Activated CD4-positive, alpha-beta memory T cell treated with anti-CD3 and anti-CD28 coated beads, Interleukin-2, amount 10 ng/mL, durations not matched to agents 7 days and 5 days (primary cell): ENCODE data around the gene PRIM2. TPM values are rescaled to one million over a fixed set of nuclear protein-coding genes. Genes with fewer than 3 reads are reported as not detected.
"Not testable (repeated sequence)": the region's sequence is repeated elsewhere in the genome, so short reads cannot be mapped to it uniquely, and the experiment has no call there.

Experiments used
- CTCF ChIA-PET: fragments of 350-600 bp; sonication (Branson Sonifier 250); formaldehyde crosslinking; loops from one replicate; lab custom pipeline; 2021; ENCODE audit warnings: antibody characterized with exemption, inconsistent platforms; lab: Charles Lee
- POLR2A ChIA-PET: fragments of 350-600 bp; sonication (Branson Sonifier 250); formaldehyde crosslinking; loops from one replicate; lab custom pipeline; 2021; ENCODE audit warnings: antibody characterized with exemption; lab: Charles Lee
- DNase-seq: peaks from one replicate; pipeline ENCODE4 v3.0.0-alpha.2; 2020
- H3K27ac Mint-ChIP-seq: one replicate; pipeline ENCODE4 v1.8.0; 2021; ENCODE audit warnings: mild to moderate bottlenecking, mixed read lengths
- H3K27me3 Mint-ChIP-seq: one replicate; pipeline ENCODE4 v1.8.0; 2021; ENCODE audit warnings: mixed read lengths
- H3K36me3 Mint-ChIP-seq: one replicate; pipeline ENCODE4 v1.8.0; 2021; ENCODE audit warnings: low read depth, mixed read lengths
- H3K4me1 Mint-ChIP-seq: one replicate; pipeline ENCODE4 v1.8.0; 2021; ENCODE audit warnings: mixed read lengths
- H3K4me3 Mint-ChIP-seq: one replicate; pipeline ENCODE4 v1.8.0; 2021; ENCODE audit warnings: mild to moderate bottlenecking, mixed read lengths
- H3K9me3 Mint-ChIP-seq: one replicate; pipeline ENCODE4 v1.8.0; 2021; ENCODE audit warnings: mixed read lengths
- total RNA-seq, 2 experiments: library from RNA; stranded (reverse); gene quantifications; one replicate each; pipeline ENCODE4 v1.2.3, GENCODE V29; 2021

The PRIM2 gene
- total RNA-seq, 2 experiments from 2014 or later, result 32.3 to 34.0 TPM

DNA sequence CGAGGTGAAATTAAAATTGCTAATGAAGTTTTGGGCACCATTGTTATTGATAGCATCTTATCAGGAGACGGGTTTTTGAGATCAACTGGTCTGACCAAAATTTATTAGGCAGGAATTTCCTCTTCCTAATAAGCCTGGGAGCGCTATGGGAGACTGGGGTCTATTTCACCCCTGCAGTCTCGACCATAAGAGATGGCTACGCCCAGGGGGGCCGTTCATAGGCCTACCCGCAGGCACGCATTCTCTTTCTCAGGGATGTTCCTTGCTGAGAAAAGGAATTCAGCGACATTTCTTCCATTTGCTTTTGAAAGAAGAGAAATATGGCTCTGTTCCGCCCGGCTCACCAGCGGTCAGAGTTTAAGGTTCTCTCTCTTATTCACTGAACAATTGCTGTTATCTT lies 201.8 kb downstream of the PRIM2 start:
- H3K9me3 Mint-ChIP-seq, DNase-seq, H3K4me1 Mint-ChIP-seq, POLR2A ChIA-PET, H3K36me3 Mint-ChIP-seq, H3K4me3 Mint-ChIP-seq, H3K27me3 Mint-ChIP-seq, CTCF ChIA-PET, H3K27ac Mint-ChIP-seq: not testable (repeated sequence)

DNA sequence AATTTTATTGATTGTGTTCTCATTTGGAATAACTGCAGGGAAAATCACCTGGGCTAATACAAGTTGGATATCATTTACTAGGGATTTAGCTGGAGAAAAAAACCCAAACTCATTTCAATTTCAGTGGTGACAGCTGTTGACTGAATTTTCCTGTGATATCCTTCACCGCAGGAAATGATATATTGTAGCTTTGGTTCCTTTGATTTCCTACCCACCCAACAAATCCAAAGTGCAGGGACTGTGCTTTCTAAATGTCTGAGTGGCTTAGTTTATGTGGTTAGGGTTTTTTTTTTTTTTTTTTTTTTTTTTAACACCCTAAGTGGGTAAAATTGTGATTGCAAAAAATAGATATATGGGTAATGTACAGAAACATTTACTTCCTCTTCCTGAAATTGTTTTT lies 203.7 kb downstream of the PRIM2 start:
- H3K27me3 Mint-ChIP-seq, H3K27ac Mint-ChIP-seq, CTCF ChIA-PET, H3K4me1 Mint-ChIP-seq, DNase-seq, H3K4me3 Mint-ChIP-seq, H3K36me3 Mint-ChIP-seq, POLR2A ChIA-PET, H3K9me3 Mint-ChIP-seq: not testable (repeated sequence)

DNA sequence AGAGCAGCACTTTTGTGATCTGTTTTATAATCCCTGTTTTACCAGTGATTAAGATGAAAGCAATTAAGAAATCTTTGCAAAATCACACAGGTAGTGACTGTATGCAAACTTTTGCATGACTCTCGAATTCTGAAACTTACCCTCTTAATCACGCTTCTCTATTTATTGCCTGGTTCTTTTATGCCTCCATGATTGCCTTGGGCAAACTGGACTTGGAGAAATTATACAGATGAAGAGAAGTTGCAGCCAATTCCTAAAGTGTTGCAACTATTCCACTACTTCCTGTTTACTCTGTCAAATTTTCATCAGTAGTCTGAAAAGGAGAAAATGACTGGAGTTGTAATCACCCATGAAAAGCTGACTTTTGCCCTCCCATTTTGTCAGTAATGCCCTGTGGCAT lies 205.8 kb downstream of the PRIM2 start:
- H3K9me3 Mint-ChIP-seq, H3K36me3 Mint-ChIP-seq, H3K4me1 Mint-ChIP-seq, CTCF ChIA-PET, H3K27ac Mint-ChIP-seq, H3K4me3 Mint-ChIP-seq, DNase-seq, POLR2A ChIA-PET, H3K27me3 Mint-ChIP-seq: not testable (repeated sequence)

DNA sequence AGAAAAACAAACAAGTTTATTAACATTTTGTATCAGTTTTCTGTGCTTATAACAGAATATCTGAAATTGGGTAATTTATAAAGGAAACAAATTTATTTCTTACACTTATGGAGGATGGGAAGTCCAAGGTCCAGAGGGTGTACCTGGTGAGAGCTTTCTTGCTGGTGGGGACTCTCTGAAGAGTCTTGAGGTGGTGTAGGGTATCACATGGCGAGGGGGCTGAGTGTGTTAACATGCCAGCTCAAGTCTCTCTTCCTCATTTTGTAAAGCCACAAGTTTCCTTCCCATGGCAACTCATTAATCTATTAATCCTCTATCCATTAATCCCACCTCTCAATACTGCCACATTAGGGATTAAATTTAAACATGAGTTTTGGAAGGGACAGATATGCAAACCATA lies 212.3 kb downstream of the PRIM2 start:
- H3K27ac Mint-ChIP-seq, CTCF ChIA-PET, POLR2A ChIA-PET, H3K4me1 Mint-ChIP-seq, H3K9me3 Mint-ChIP-seq, H3K27me3 Mint-ChIP-seq, H3K36me3 Mint-ChIP-seq, H3K4me3 Mint-ChIP-seq, DNase-seq: not testable (repeated sequence)

DNA sequence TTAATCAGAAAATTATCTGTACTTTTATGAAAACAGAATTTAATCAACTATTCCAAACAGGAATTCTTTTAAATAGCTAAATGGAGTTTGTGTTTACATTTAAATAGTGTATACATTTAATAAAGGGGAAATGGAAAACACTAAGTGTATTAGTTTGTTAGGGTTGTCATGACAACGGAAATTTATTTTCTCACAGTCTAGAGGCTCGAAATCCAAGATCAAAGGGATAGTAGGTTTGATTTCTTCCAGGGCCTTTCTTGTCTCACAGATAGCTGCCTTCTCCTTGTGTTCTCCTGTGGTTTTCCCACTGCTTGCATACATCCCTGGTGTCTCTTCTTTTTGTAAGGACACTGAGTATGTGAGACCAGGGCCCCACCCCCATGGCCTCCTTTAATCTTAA lies 215.2 kb downstream of the PRIM2 start:
- CTCF ChIA-PET, H3K27ac Mint-ChIP-seq, H3K36me3 Mint-ChIP-seq, POLR2A ChIA-PET, H3K27me3 Mint-ChIP-seq, H3K4me3 Mint-ChIP-seq, DNase-seq, H3K4me1 Mint-ChIP-seq, H3K9me3 Mint-ChIP-seq: not testable (repeated sequence)

DNA sequence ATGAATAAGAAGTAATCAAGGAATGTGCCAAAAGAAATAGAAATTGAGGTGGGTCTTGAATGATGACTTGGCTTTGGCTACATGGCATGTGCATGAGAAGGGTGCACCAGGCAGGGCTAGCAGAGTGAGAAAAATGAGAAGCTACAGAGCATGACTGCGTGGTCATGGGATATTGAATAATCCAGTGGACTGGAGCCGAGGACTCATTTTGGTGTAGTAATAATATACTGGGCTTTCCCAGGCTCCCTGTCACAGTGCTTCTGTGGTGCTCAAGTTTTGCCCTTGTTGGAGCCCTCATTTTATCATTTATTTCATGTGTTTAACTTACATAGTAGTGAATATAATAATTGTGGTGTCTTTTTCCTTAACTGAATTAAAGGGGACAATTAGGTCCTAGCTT lies 217.7 kb downstream of the PRIM2 start:
- H3K27ac Mint-ChIP-seq, DNase-seq, CTCF ChIA-PET, H3K9me3 Mint-ChIP-seq, H3K4me1 Mint-ChIP-seq, H3K4me3 Mint-ChIP-seq, H3K27me3 Mint-ChIP-seq, POLR2A ChIA-PET, H3K36me3 Mint-ChIP-seq: not testable (repeated sequence)

DNA sequence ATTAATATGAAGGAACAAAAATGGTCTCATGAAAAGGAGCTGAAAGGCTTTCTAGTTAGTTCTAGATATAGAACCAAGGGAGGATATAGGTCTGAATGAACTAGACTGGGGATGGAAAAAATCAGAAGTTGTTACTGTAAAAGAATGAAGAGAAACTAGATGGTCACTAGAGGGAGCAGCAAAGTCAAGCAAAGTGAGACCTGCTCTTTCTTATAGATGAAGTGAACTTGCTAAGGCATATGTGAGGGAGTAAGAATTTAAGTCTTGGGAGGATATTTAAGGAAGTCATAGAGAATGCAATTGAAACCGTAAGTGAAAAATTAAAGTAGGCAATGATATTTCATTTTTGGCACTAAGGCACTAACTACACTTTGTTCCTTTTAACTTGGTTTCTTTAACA lies 218.6 kb downstream of the PRIM2 start:
- DNase-seq, H3K9me3 Mint-ChIP-seq, H3K4me1 Mint-ChIP-seq, H3K36me3 Mint-ChIP-seq, H3K4me3 Mint-ChIP-seq, CTCF ChIA-PET, POLR2A ChIA-PET, H3K27ac Mint-ChIP-seq, H3K27me3 Mint-ChIP-seq: not testable (repeated sequence)

DNA sequence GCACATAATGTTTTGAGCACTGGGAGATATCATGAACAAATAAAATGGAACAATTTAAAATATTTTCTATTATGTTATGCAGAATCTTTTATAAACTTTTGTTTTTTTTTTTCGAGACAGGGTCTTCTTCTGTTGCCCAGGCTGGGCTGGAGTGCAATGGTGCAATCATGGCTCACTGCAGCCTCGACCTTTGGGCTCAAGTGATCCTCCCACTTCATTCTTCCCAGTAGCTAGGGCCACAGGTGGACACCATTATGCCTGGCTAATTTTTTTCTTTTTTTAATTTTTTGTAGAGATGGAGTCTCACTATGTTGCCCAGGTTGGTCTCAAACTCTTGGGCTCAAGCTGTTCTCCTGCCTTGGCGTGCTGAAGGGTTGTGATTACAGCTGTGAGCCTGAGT lies 220.5 kb downstream of the PRIM2 start:
- H3K4me1 Mint-ChIP-seq, H3K27ac Mint-ChIP-seq: not testable (repeated sequence)

DNA sequence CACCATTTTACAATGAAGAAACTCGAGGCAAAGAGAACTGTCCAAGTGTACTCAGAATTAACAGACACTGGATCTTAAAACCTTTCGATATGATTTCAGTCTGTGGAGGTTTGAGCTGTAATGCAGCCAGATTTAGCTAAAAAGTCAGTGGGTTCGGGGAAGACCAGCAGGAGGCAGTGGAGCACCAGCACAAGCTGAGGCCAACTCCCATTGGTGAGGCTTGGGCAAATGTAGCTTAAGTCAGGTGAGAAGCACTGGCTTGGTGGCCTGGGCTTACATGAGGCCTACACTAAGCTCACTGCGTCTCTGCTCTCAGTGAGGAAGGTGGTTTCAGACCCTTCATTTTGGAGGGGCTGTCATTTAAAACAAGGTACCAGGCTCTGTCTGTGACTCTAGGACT lies 234.5 kb downstream of the PRIM2 start:
- POLR2A ChIA-PET, H3K27me3 Mint-ChIP-seq, CTCF ChIA-PET, H3K36me3 Mint-ChIP-seq, H3K4me1 Mint-ChIP-seq, H3K4me3 Mint-ChIP-seq, H3K9me3 Mint-ChIP-seq, DNase-seq, H3K27ac Mint-ChIP-seq: not testable (repeated sequence)

More for the DNA sequence above, 220.5 kb downstream of the PRIM2 start:
- H3K9me3 Mint-ChIP-seq, H3K4me3 Mint-ChIP-seq, DNase-seq, H3K27me3 Mint-ChIP-seq, POLR2A ChIA-PET, CTCF ChIA-PET, H3K36me3 Mint-ChIP-seq: not testable (repeated sequence)

DNA sequence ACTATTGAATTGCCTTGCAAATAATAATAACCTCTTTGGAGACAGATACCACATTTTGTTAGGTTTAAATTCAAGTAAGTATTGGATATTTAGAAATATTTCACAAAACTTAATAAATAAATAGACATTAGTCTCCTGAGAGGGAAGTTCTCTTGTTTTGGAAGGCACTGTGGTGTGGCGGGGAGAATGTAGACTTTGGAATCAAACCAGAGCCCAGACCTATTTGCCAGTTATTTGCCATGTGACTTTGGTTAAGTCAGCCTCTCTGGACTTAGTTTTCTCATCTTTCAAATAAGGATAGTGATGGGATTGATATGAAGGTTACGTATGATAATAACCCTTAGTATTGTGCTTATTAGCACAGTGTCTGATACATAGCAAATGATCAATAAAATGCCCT lies 240.4 kb downstream of the PRIM2 start:
- DNase-seq, POLR2A ChIA-PET, H3K9me3 Mint-ChIP-seq, H3K27ac Mint-ChIP-seq, H3K27me3 Mint-ChIP-seq, CTCF ChIA-PET, H3K36me3 Mint-ChIP-seq, H3K4me1 Mint-ChIP-seq, H3K4me3 Mint-ChIP-seq: not testable (repeated sequence)

DNA sequence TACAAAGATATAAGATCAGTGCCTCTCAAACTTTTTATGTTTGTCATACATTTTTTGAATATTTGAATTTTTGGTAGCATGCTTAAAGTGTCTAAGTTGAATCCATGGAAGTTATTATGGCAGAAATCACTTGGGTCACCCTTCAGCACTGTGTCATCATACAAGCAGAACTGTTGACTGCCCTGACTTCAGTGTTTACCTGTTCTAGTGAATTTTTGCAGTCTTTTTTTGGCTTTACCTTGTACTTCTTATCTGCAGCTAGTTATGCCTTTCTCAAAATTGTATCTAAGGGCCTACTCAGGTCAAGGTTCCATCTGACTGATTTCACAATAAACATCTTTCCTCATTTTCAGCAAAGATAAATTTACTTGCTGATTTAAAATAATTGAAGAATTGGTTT lies 241.7 kb downstream of the PRIM2 start:
- DNase-seq, H3K4me3 Mint-ChIP-seq, H3K27ac Mint-ChIP-seq, CTCF ChIA-PET, H3K9me3 Mint-ChIP-seq, H3K36me3 Mint-ChIP-seq, H3K27me3 Mint-ChIP-seq, H3K4me1 Mint-ChIP-seq, POLR2A ChIA-PET: not testable (repeated sequence)

DNA sequence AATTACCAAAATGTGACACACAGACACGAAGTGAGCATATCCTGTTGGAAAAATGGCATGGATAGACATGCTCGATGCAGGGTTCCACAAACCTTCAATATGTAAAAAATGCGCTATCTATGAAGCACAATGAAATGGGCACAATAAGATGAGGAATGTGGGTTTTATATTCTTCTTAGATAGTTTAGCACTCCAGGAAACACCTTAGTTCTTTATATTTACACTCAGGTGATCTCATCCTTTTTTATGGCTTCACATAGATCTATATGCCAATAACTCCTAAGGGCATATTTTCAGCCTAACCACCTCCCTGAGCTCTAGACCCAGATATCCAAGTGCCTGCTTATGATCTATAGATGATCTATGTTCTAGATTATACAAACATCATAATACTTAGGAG lies 244.8 kb downstream of the PRIM2 start:
- DNase-seq, H3K27ac Mint-ChIP-seq, CTCF ChIA-PET: not testable (repeated sequence)

DNA sequence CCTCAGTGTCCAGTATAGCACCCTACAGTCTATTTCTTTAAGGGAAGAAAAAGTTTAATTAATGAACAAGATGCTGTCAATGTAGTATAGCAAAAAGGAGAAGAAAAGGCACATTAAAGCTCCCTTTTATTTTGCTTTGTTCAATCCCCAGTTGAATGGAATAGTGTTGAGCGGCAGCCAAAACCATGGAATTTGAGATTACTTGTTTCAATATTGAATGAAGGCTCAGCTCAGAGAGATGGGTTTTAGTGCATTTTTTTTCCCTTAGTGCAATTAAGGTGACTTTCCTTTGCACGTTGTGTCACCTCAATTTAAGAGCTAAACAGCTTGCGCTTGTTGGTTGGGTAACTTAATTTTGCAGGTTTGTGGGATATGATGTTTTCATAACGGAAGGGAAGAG lies 254.7 kb downstream of the PRIM2 start:
- H3K36me3 Mint-ChIP-seq, DNase-seq, CTCF ChIA-PET, POLR2A ChIA-PET, H3K9me3 Mint-ChIP-seq, H3K27ac Mint-ChIP-seq, H3K4me1 Mint-ChIP-seq, H3K27me3 Mint-ChIP-seq, H3K4me3 Mint-ChIP-seq: not testable (repeated sequence)

More for the DNA sequence above, 244.8 kb downstream of the PRIM2 start:
- H3K9me3 Mint-ChIP-seq, POLR2A ChIA-PET, H3K4me1 Mint-ChIP-seq, H3K4me3 Mint-ChIP-seq, H3K36me3 Mint-ChIP-seq, H3K27me3 Mint-ChIP-seq: not testable (repeated sequence)

DNA sequence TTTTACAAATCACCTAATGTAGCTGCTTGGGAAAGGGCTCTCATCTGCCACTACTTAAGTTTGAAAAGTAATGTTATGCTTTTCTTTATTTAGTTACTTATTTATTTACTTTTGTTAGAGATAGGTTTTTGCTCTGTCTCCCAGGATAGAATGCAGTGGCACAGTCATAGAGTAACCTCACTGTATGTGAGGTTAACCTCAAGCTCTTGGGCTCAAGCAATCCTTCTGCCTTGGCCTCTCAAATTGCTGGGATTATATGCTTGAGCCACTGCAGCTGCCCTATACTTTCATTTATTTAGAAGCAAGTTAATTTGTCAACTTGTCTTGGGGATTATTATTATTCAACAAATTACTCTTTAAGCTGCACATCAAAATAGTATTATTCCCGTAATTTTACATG lies 255.4 kb downstream of the PRIM2 start:
- H3K36me3 Mint-ChIP-seq, H3K9me3 Mint-ChIP-seq, H3K27me3 Mint-ChIP-seq, DNase-seq, H3K4me1 Mint-ChIP-seq, H3K4me3 Mint-ChIP-seq, H3K27ac Mint-ChIP-seq, POLR2A ChIA-PET, CTCF ChIA-PET: not testable (repeated sequence)

DNA sequence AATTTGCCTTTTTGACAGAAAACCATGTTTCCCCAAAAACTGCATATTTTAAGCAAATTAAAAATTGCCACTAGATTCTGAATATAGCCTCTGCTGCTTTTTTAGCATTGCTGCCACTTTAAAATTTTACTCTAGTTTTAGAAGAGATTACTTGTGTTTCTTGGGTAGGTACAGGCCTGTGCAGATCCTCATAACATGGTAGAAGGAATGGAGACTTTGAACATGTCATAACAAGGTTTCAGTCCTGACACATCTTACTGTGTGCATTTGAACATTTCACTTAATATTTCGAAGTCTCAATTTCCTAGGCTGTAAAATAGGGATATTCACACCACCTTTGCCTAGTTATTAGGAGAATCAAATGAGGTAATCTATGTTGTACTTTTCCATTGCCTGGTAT lies 259.6 kb downstream of the PRIM2 start:
- H3K9me3 Mint-ChIP-seq, H3K36me3 Mint-ChIP-seq, H3K27ac Mint-ChIP-seq, H3K4me3 Mint-ChIP-seq, POLR2A ChIA-PET, CTCF ChIA-PET, DNase-seq, H3K4me1 Mint-ChIP-seq, H3K27me3 Mint-ChIP-seq: not testable (repeated sequence)
